HG02943 (cell line): ENCODE measurements around the gene RPL4.
"Not testable (repeated sequence)": the region's sequence is repeated elsewhere in the genome, so short reads cannot be mapped to it uniquely, and the experiment has no call there.

ENCODE experiments used
- ATAC-seq: cut with Tn5 transposase; IDR thresholded peaks from one replicate; pipeline ENCODE4 v1.9.1; 2021; ENCODE audit warnings: mild to moderate bottlenecking, low read depth, moderate library complexity; ENCODE audit not compliant: unreplicated experiment

Gene RPL4

GRCh38 chr15:66504563-66505429 lies at the start of gene RPL4, which contains the start of gene ZWILCH:
RPL4 (minus strand) TSS chr15:66504855; CDS start chr15:66504790, 65 bp downstream.
ZWILCH (plus strand) TSS chr15:66505326; CDS start chr15:66505339, 13 bp downstream.
- peak; percentile 75 for ATAC-seq

GRCh38 chr15:66545255-66545654 lies 40.6 kb upstream of the RPL4 start:
- ATAC-seq = no peak

GRCh38 chr15:66542896-66543295 lies 38.2 kb upstream of the RPL4 start:
- no peak for ATAC-seq

- ATAC-seq = no peak
Observed at GRCh38 chr15:66535056-66535455, 30.4 kb upstream of the RPL4 start.

- ATAC-seq = no peak
Observed at GRCh38 chr15:66524838-66525237, 20.2 kb upstream of the RPL4 start.

- ATAC-seq = no peak
Observed at GRCh38 chr15:66523926-66524325, 19.3 kb upstream of the RPL4 start.

- ATAC-seq = no peak
Observed at GRCh38 chr15:66515901-66516322, 11.3 kb upstream of the RPL4 start.

GRCh38 chr15:66514586-66514985 lies 9.9 kb upstream of the RPL4 start:
- ATAC-seq = no peak

- no peak for ATAC-seq
Observed at GRCh38 chr15:66508293-66508883, 3.7 kb upstream of the RPL4 start.

GRCh38 chr15:66505818-66506217 lies 1.2 kb upstream of the RPL4 start:
- no peak for ATAC-seq

- no peak for ATAC-seq
Observed at GRCh38 chr15:66505430-66505811, 766 bp upstream of the RPL4 start.

- ATAC-seq = no peak
Observed at GRCh38 chr15:66503780-66504562, 684 bp downstream of the RPL4 start.

GRCh38 chr15:66503041-66503648 lies 1.5 kb downstream of the RPL4 start:
- ATAC-seq = not testable (repeated sequence)

- no peak for ATAC-seq
Observed at GRCh38 chr15:66502491-66502890, 2.2 kb downstream of the RPL4 start.

GRCh38 chr15:66500346-66500745 lies 4.3 kb downstream of the RPL4 start:
- ATAC-seq = not testable (repeated sequence)

- no peak for ATAC-seq
Observed at GRCh38 chr15:66498501-66499386, 5.9 kb downstream of the RPL4 start.

- ATAC-seq = peak; percentile 83
Observed at GRCh38 chr15:66497502-66498455, 6.9 kb downstream of the RPL4 start, which contains the start of gene SNAPC5. SNAPC5 (minus strand) TSS chr15:66497762; CDS start chr15:66497731, 31 bp downstream.

GRCh38 chr15:66496951-66497501 lies 7.6 kb downstream of the RPL4 start:
- peak; percentile 15 for ATAC-seq
